OCI-LY3 (cell line): ENCODE data around the gene KDM4C.

Experiments used
- H2AFZ ChIP-seq: fragments of 200-600, 300-600 bp; shearing (Covaris generic); 2 replicates; pipeline ENCODE4 v1.6.0; 2014; ENCODE audit warnings: antibody characterized with exemption, low read depth, low read length
- H3K27ac ChIP-seq: fragments of 200-600, 300-600 bp; sonication (generic); 2 replicates; pipeline ENCODE4 v1.5.1; 2014; ENCODE audit warnings: mild to moderate bottlenecking, low read length, moderate library complexity, mixed read lengths
- H3K27me3 ChIP-seq: fragments of 200-600, 300-600 bp; sonication (generic); 2 replicates; pipeline ENCODE4 v1.6.1; 2014; ENCODE audit warnings: low read depth, low read length, mixed read lengths
- H3K36me3 ChIP-seq: fragments of 200-600, 300-600 bp; sonication (generic); replicated peaks from 2 replicates; pipeline ENCODE3; 2014; ENCODE audit warnings: low read depth, low read length, mixed read lengths
- H3K4me1 ChIP-seq: fragments of 300-600, 200-600 bp; sonication (generic); 2 replicates; pipeline ENCODE4 v1.6.1; 2014; ENCODE audit warnings: low read length, mixed read lengths
- H3K4me2 ChIP-seq: fragments of 200-600, 300-600 bp; sonication (generic); 2 replicates; pipeline ENCODE4 v1.6.1; 2014; ENCODE audit warnings: low read length, mixed read lengths
- H3K4me3 ChIP-seq: fragments of 300-600, 200-600 bp; sonication (generic); 2 replicates; pipeline ENCODE4 v1.5.1; 2014; ENCODE audit warnings: antibody characterized with exemption, mild to moderate bottlenecking, low read length, moderate library complexity
- H3K79me2 ChIP-seq: fragments of 300-600, 200-600 bp; shearing (Covaris generic); 2 replicates; pipeline ENCODE4 v1.6.1; 2014; ENCODE audit warnings: mild to moderate bottlenecking, low read length, mixed read lengths
- H3K9ac ChIP-seq: fragments of 300-600, 200-600 bp; shearing (Covaris generic); 2 replicates; pipeline ENCODE4 v1.6.0; 2014; ENCODE audit warnings: mild to moderate bottlenecking, low read length, moderate library complexity
- H3K9me3 ChIP-seq: fragments of 200-600, 300-600 bp; shearing (Covaris generic); 2 replicates; pipeline ENCODE4 v1.6.1; 2014; ENCODE audit warnings: low read length, mixed read lengths; ENCODE audit not compliant: insufficient read depth
- H4K20me1 ChIP-seq: fragments of 200-600, 300-600 bp; sonication (generic); 2 replicates; pipeline ENCODE4 v1.6.1; 2016; ENCODE audit warnings: low read length, mixed read lengths; ENCODE audit not compliant: insufficient read depth
- CTCF ChIP-seq: fragments of 200-600, 300-600 bp; sonication (generic); IDR thresholded peaks from 2 replicates; pipeline ENCODE4 v1.5.1; 2014; ENCODE audit warnings: antibody characterized with exemption, low read length, low read depth
- EZH2phosphoT487 ChIP-seq: fragments of 200-600 bp; shearing (Covaris generic); IDR thresholded peaks from 2 replicates; pipeline ENCODE4 v1.6.1; 2018; ENCODE audit warnings: antibody characterized with exemption, mixed run types, low read depth

The KDM4C gene

GRCh38 chr9:6955251-6955921, 197.6 kb downstream of the KDM4C start:
- no peak overlapping the region for H3K9ac ChIP-seq
- no peaks in the 10 kb centered on the region for H3K9me3 ChIP-seq
- H3K36me3 ChIP-seq = no peaks in the 10 kb centered on the region
- H3K4me1 ChIP-seq = no peaks in the 10 kb centered on the region
- H3K4me2 ChIP-seq = no peak overlapping the region
- no peaks in the 10 kb centered on the region for H3K79me2 ChIP-seq
- no peak for TF ChIP-seq EZH2phosphoT487
- TF ChIP-seq CTCF = no peak
- peaks cover 3% of the 10 kb centered on the region; the same call in 1 of the 2 replicates for H4K20me1 ChIP-seq
- H3K27me3 ChIP-seq = no peaks in the 10 kb centered on the region
- H2AFZ ChIP-seq = no peak overlapping the region
- H3K4me3 ChIP-seq = no peak overlapping the region
- no peak overlapping the region for H3K27ac ChIP-seq

GRCh38 chr9:6956879-6957278, 199.1 kb downstream of the KDM4C start:
- no peaks in the 10 kb centered on the region for H3K9me3 ChIP-seq
- H3K4me3 ChIP-seq = no peak overlapping the region
- H3K36me3 ChIP-seq = no peaks in the 10 kb centered on the region
- H4K20me1 ChIP-seq = peaks cover 3% of the 10 kb centered on the region; the same call in 1 of the 2 replicates
- no peak overlapping the region for H3K4me2 ChIP-seq
- H3K4me1 ChIP-seq = no peaks in the 10 kb centered on the region
- no peaks in the 10 kb centered on the region for H3K79me2 ChIP-seq
- H2AFZ ChIP-seq = no peak overlapping the region
- no peaks in the 10 kb centered on the region for H3K27me3 ChIP-seq
- no peak overlapping the region for H3K27ac ChIP-seq
- no peak overlapping the region for H3K9ac ChIP-seq
- TF ChIP-seq CTCF = no peak
- TF ChIP-seq EZH2phosphoT487 = no peak

GRCh38 chr9:6959270-6960000, 201.7 kb downstream of the KDM4C start:
- Histone ChIP-seq H4K20me1 (peaks cover 3% of the 10 kb centered on the region; the same call in 1 of the 2 replicates), H3K79me2 (no peaks in the 10 kb centered on the region), H3K27me3 (no peaks in the 10 kb centered on the region), H3K27ac (no peak overlapping the region), H2AFZ (no peak overlapping the region), H3K9me3 (no peaks in the 10 kb centered on the region), H3K4me1 (no peaks in the 10 kb centered on the region), H3K9ac (no peak overlapping the region), H3K36me3 (no peaks in the 10 kb centered on the region), H3K4me2 (no peak overlapping the region), H3K4me3 (no peak overlapping the region)
- TF ChIP-seq EZH2phosphoT487 = no peak

- H2AFZ ChIP-seq = no peak overlapping the region
- H3K36me3 ChIP-seq = no peaks in the 10 kb centered on the region
- H3K4me3 ChIP-seq = no peak overlapping the region
- H3K79me2 ChIP-seq = no peaks in the 10 kb centered on the region
- no peaks in the 10 kb centered on the region for H3K27me3 ChIP-seq
- TF ChIP-seq CTCF = no peak
- no peak for TF ChIP-seq EZH2phosphoT487
- H3K9me3 ChIP-seq = no peaks in the 10 kb centered on the region
- H3K4me1 ChIP-seq = no peaks in the 10 kb centered on the region
- peaks cover 3% of the 10 kb centered on the region; the same call in 1 of the 2 replicates for H4K20me1 ChIP-seq
- no peak overlapping the region for H3K9ac ChIP-seq
- H3K4me2 ChIP-seq = no peak overlapping the region
- no peak overlapping the region for H3K27ac ChIP-seq
These were observed 203.0 kb downstream of the KDM4C start for GRCh38 chr9:6960777-6961176.
